Measurements from ENCODE around the gene FAM170B. TPM values are rescaled to one million over a fixed set of nuclear protein-coding genes. Genes with fewer than 3 reads are reported as not detected.
A peak's percentile ranks its signal among the peaks of the same experiment; 100 is the strongest.

FAM170B gene
- total and polyA plus RNA-seq, 9 of the 15 experiments (the other 6 are each of a cell fraction or from before 2014, with no cell fraction given) = 0.11 to 0.21 TPM; not detected in 7

GRCh38 chr10:49105076-49105475 lies 28.7 kb downstream of the FAM170B start:
- H3K79me2 ChIP-seq (ENCODE audit: control insufficient read depth, insufficient read depth, low read length) = no peaks in the 10 kb centered on the region
- in situ Hi-C loops (cut with MboI) (no loop called here), intact Hi-C loops (cut with micrococcal nuclease) (no loop called here)
- H3K36me3 ChIP-seq (ENCODE audit: control insufficient read depth, insufficient read depth, low read length) = peaks cover 5% of the 10 kb centered on the region; the same call in 2 of the 3 replicates
- ATAC-seq (no peak), FAIRE-seq (no peak), DNase-seq (ENCODE audit: extremely low read depth in 1 of 4, low spot score in 3 of 4) (no peak)
- no peaks in the 10 kb centered on the region for H4K20me1 ChIP-seq (replicated peaks; ENCODE audit: control insufficient read depth, insufficient read depth, low read length)
- no peak overlapping the region for H2AFZ ChIP-seq (ENCODE audit: low read depth, low read length)
- 30% methylated on average over 3 of the region's 4 CpGs for WGBS (ENCODE audit: insufficient coverage, low coverage, missing lambda C conversion rate)
- no TSS peak for BruUV-seq (replicated peaks)
- POLR2A ChIA-PET = interaction anchor here (0.6 to 1.0 kb wide), 3 partner anchors 8 to 255 kb away, joined by 3 to 4 read pairs (median 3); no protein-coding TSS in a partner anchor
- H3K4me1 ChIP-seq (replicated peaks in 1 of 2; ENCODE audit: control insufficient read depth in 2 of 2, insufficient read depth in 2 of 2, low read length in 2 of 2) = peaks cover 3 to 20% of the 10 kb centered on the region in 2 experiments; a peak in 3 of 5 replicates
- H3K9me1 ChIP-seq (ENCODE audit: control insufficient read depth, insufficient read depth, low read length) = no peaks in the 10 kb centered on the region
- no peak overlapping the region for H3K27ac ChIP-seq (ENCODE audit: extremely low read depth, low read depth, low read length)
- CTCF ChIA-PET (ENCODE audit: low intra/inter-chr PET ratio) = no interaction called here
- no peak overlapping the region for H3K9ac ChIP-seq (ENCODE audit: insufficient read depth in 1 of 2, low read depth in 2 of 2, low read length in 2 of 2)
- H3K9me3 ChIP-seq (replicated peaks; ENCODE audit: control insufficient read depth, insufficient read depth, low read depth, low read length) = no peaks in the 10 kb centered on the region
- no peak overlapping the region for H3K4me2 ChIP-seq (ENCODE audit: insufficient read depth, low read length)
- H3K27me3 ChIP-seq (ENCODE audit: control insufficient read depth in 2 of 2, insufficient read depth in 2 of 2, low read length in 2 of 2) = no peaks in the 10 kb centered on the region
- H3K4me3 ChIP-seq = no peak overlapping the region
- TF ChIP-seq JUND (IDR thresholded peaks at IDR 0.05; ENCODE audit: borderline replicate concordance, low read depth, low read length) = no peak
- no peak for TF ChIP-seq JUND (tag; IDR thresholded peaks at IDR 0.05; ENCODE audit: borderline replicate concordance, low read depth, low read length)
- TF ChIP-seq KLF10 (CRISPR knock-in tag; IDR thresholded peaks at IDR 0.05) = no peak
- no peak for TF ChIP-seq ZNF518B (CRISPR knock-in tag; IDR thresholded peaks at IDR 0.05)
- 0 out of 4 replicates have a peak, but pooled peaks of 1 of the 2 experiments have one; percentile 10 for TF ChIP-seq HDAC1 (IDR thresholded peaks at IDR 0.05)
- TF ChIP-seq BDP1 (IDR thresholded peaks at IDR 0.05; ENCODE audit: insufficient read depth, insufficient read length) = no peak
- no peak for TF ChIP-seq CXXC5 (CRISPR knock-in tag; IDR thresholded peaks at IDR 0.05)
- TF ChIP-seq BRF1 (IDR thresholded peaks at IDR 0.05; ENCODE audit: borderline replicate concordance, extremely low read depth, insufficient read length) = no peak
- no peak for TF ChIP-seq ZNF197 (CRISPR knock-in tag; IDR thresholded peaks at IDR 0.05; ENCODE audit: low read depth)
- no peak for TF ChIP-seq PTTG1 (tag; IDR thresholded peaks at IDR 0.05; ENCODE audit: low read depth)
- no peak for TF ChIP-seq PPARD (CRISPR knock-in tag; IDR thresholded peaks at IDR 0.05)
- no peak for TF ChIP-seq KHSRP (IDR thresholded peaks at IDR 0.05)
- no peak for TF ChIP-seq ZNF280A (IDR thresholded peaks at IDR 0.05; ENCODE audit: low read depth, partially characterized antibody)
- no peak for TF ChIP-seq PML (IDR thresholded peaks at IDR 0.05; ENCODE audit: low read length)
- no peak for TF ChIP-seq EP400 (IDR thresholded peaks at IDR 0.05)
- TF ChIP-seq MTF1 (CRISPR knock-in tag; IDR thresholded peaks at IDR 0.05; ENCODE audit: borderline replicate concordance) = no peak
- 0 out of 2 replicates have a peak, but pooled peaks have one; percentile 1 for TF ChIP-seq PHB2 (IDR thresholded peaks at IDR 0.05; ENCODE audit: low read depth)
- TF ChIP-seq BCOR (IDR thresholded peaks at IDR 0.05) = 0 out of 2 replicates have a peak, but pooled peaks have one; percentile 22
- TF ChIP-seq MLLT1 (IDR thresholded peaks at IDR 0.05) = 0 out of 4 replicates have a peak, but pooled peaks of 1 of the 2 experiments have one; percentile 38

Data from K562 (cell line).